H9 (cell line): Measurements from ENCODE around the gene LSP1. TPM values are rescaled to one million over a fixed set of nuclear protein-coding genes. Genes with fewer than 3 reads are reported as not detected.

Source experiments
- DNase-seq: peaks from one replicate; pipeline ENCODE4 v3.0.0-alpha.2; 2017
- H2AFZ ChIP-seq: one replicate; pipeline ENCODE4 v1.6.1; 2013; ENCODE audit warnings: mild to moderate bottlenecking, low read length, control low read depth, moderate library complexity
- H2AK5ac ChIP-seq: 2 replicates; pipeline ENCODE4 v1.6.1; 2013; ENCODE audit warnings: low read length, control low read depth, mixed read lengths; ENCODE audit not compliant: insufficient read length
- H2BK120ac ChIP-seq: one replicate; pipeline ENCODE4 v1.6.1; 2013; ENCODE audit warnings: low read depth, mild to moderate bottlenecking, low read length, control low read depth, inconsistent platforms; ENCODE audit not compliant: poor library complexity, severe bottlenecking
- H2BK12ac ChIP-seq: 2 replicates; pipeline ENCODE4 v1.6.1; 2013; ENCODE audit warnings: low read length, control low read depth, mixed read lengths, low read depth; ENCODE audit not compliant: insufficient read length
- H2BK15ac ChIP-seq: 2 replicates; pipeline ENCODE4 v1.6.1; 2013; ENCODE audit warnings: low read depth, low read length, control low read depth
- H2BK20ac ChIP-seq: one replicate; pipeline ENCODE4 v1.6.1; 2013; ENCODE audit warnings: low read depth, mild to moderate bottlenecking, low read length, control low read depth, inconsistent platforms; ENCODE audit not compliant: poor library complexity, severe bottlenecking
- H2BK5ac ChIP-seq: 2 replicates; pipeline ENCODE4 v1.6.1; 2013; ENCODE audit warnings: low read length, control low read depth, mixed read lengths; ENCODE audit not compliant: insufficient read length
- H3K14ac ChIP-seq: 2 replicates; pipeline ENCODE4 v1.6.1; 2013; ENCODE audit warnings: low read length, control low read depth; ENCODE audit not compliant: insufficient read depth
- H3K18ac ChIP-seq: 2 replicates; pipeline ENCODE4 v1.6.1; 2013; ENCODE audit warnings: low read depth, mild to moderate bottlenecking, mixed read lengths, low read length, control low read depth; ENCODE audit not compliant: insufficient read length
- H3K23ac ChIP-seq: 2 replicates; pipeline ENCODE4 v1.6.1; 2013; ENCODE audit warnings: low read length, control low read depth, mixed read lengths, low read depth; ENCODE audit not compliant: insufficient read length
- H3K23me2 ChIP-seq: 2 replicates; pipeline ENCODE4 v1.6.1; 2013; ENCODE audit warnings: low read depth, mild to moderate bottlenecking, mixed read lengths, low read length, control low read depth; ENCODE audit not compliant: insufficient read length, poor library complexity, severe bottlenecking
- H3K27ac ChIP-seq: 2 replicates; pipeline ENCODE4 v1.5.1; 2013; ENCODE audit warnings: low read length, control low read depth, mixed read lengths, low read depth; ENCODE audit not compliant: insufficient read length
- H3K27me3 ChIP-seq: 2 replicates; pipeline ENCODE4 v1.6.1; 2013; ENCODE audit warnings: low read length, control low read depth, inconsistent platforms; ENCODE audit not compliant: insufficient read depth
- H3K4ac ChIP-seq: 2 replicates; pipeline ENCODE4 v1.6.1; 2013; ENCODE audit warnings: low read depth, mild to moderate bottlenecking, control low read depth, inconsistent platforms, low read length, moderate library complexity
- H3K4me1 ChIP-seq: 2 replicates; pipeline ENCODE4 v1.6.1; 2013; ENCODE audit warnings: low read length, control low read depth, inconsistent platforms; ENCODE audit not compliant: insufficient read depth
- H3K4me2 ChIP-seq: 2 replicates; pipeline ENCODE4 v1.6.1; 2013; ENCODE audit warnings: low read length, control low read depth, mixed read lengths; ENCODE audit not compliant: insufficient read length, insufficient read depth
- H3K56ac ChIP-seq: 2 replicates; pipeline ENCODE4 v1.6.1; 2013; ENCODE audit warnings: low read depth, mild to moderate bottlenecking, mixed read lengths, low read length, control low read depth; ENCODE audit not compliant: insufficient read length
- H3K79me1 ChIP-seq: 2 replicates; pipeline ENCODE4 v1.6.1; 2013; ENCODE audit warnings: low read depth, mild to moderate bottlenecking, moderate library complexity, low read length, control low read depth, inconsistent platforms; ENCODE audit not compliant: insufficient read depth, poor library complexity, severe bottlenecking
- H3K79me2 ChIP-seq: 2 replicates; pipeline ENCODE4 v1.6.1; 2013; ENCODE audit warnings: low read length, control low read depth, inconsistent platforms; ENCODE audit not compliant: insufficient read depth
- H3K9ac ChIP-seq: 2 replicates; pipeline ENCODE4 v1.6.1; 2013; ENCODE audit warnings: low read length, control low read depth, mixed read lengths; ENCODE audit not compliant: insufficient read length; ENCODE audit errors: extremely low read depth
- H3K9me3 ChIP-seq: one replicate; pipeline ENCODE4 v1.6.1; 2013; ENCODE audit warnings: low read depth, low read length, inconsistent platforms; ENCODE audit not compliant: control insufficient read depth
- H3T11ph ChIP-seq: one replicate; pipeline ENCODE4 v1.6.1; 2013; ENCODE audit warnings: mild to moderate bottlenecking, low read length, control low read depth, inconsistent platforms
- H4K20me1 ChIP-seq: one replicate; pipeline ENCODE4 v1.6.1; 2013; ENCODE audit not compliant: control insufficient read depth, insufficient read length, insufficient read depth
- H4K5ac ChIP-seq: 2 replicates; pipeline ENCODE4 v1.6.1; 2013; ENCODE audit warnings: low read depth, mild to moderate bottlenecking, mixed read lengths, low read length, control low read depth; ENCODE audit not compliant: insufficient read length
- H4K8ac ChIP-seq: replicated peaks from 2 replicates; pipeline ENCODE4 v1.6.1; 2013; ENCODE audit warnings: low read length, control low read depth, mixed read lengths, low read depth; ENCODE audit not compliant: insufficient read length
- H4K91ac ChIP-seq: 2 replicates; pipeline ENCODE4 v1.6.1; 2013; ENCODE audit warnings: low read depth, mild to moderate bottlenecking, moderate library complexity, mixed read lengths, low read length, control low read depth; ENCODE audit not compliant: insufficient read length
- H3K27ac Mint-ChIP-seq, 3 experiments: 2 replicates in 2 of 3; 3 replicates in 1 of 3; pipeline ENCODE4 v1.8.0; 2020 to 2021; ENCODE audit warnings: mixed read lengths in 3 of 3, mild to moderate bottlenecking in 1 of 3, moderate library complexity in 1 of 3
- H3K27me3 Mint-ChIP-seq: 2 replicates; pipeline ENCODE4 v1.8.0; 2021; ENCODE audit warnings: low read depth, mild to moderate bottlenecking, moderate library complexity, mixed read lengths
- H3K36me3 Mint-ChIP-seq, 3 experiments: 2 replicates in 2 of 3; 3 replicates in 1 of 3; pipeline ENCODE4 v1.8.0; 2020 to 2021; ENCODE audit warnings: low read depth in 3 of 3, mixed read lengths in 3 of 3; ENCODE audit not compliant: insufficient read depth in 1 of 3
- H3K4me1 Mint-ChIP-seq, 2 experiments: 2 replicates each; pipeline ENCODE4 v1.8.0; 2020; ENCODE audit warnings: mixed read lengths in 2 of 2
- H3K4me3 Mint-ChIP-seq, 2 experiments: 2 replicates in 1 of 2; 3 replicates in 1 of 2; pipeline ENCODE4 v1.8.0; 2020 to 2021; ENCODE audit warnings: mild to moderate bottlenecking in 2 of 2, mixed read lengths in 2 of 2, moderate library complexity in 1 of 2
- H3K9me3 Mint-ChIP-seq, 2 experiments: 2 replicates in 1 of 2; 3 replicates in 1 of 2; pipeline ENCODE4 v1.8.0; 2020; ENCODE audit warnings: mild to moderate bottlenecking in 2 of 2, mixed read lengths in 2 of 2, moderate library complexity in 1 of 2
- WGBS: extraction: QIAGEN DNeasy Blood & Tissue Kit; methylation state at CpG from one replicate; pipeline ENCODE4 v1.1.7; 2013; ENCODE audit warnings: missing lambda C conversion rate, low lambda C conversion rate, mixed read lengths; ENCODE audit not compliant: insufficient read length; ENCODE audit errors: extremely low coverage; 5-methylcytosine and 5-hydroxymethylcytosine counted together
- total RNA-seq: library from RNA; stranded (reverse); gene quantifications from 2 replicates; pipeline ENCODE4 v1.2.1, GENCODE V29; 2021
- TF ChIP-seq, protein P1 (sequence below): fragments of 200-600 bp; sonication (generic); conservative IDR thresholded peaks from 3 replicates; pipeline ENCODE4 v1.8.0; 2021; ENCODE audit warnings: antibody characterized with exemption, mild to moderate bottlenecking

Gene LSP1
- total RNA-seq, 1 experiment from 2014 or later: not detected

DNA sequence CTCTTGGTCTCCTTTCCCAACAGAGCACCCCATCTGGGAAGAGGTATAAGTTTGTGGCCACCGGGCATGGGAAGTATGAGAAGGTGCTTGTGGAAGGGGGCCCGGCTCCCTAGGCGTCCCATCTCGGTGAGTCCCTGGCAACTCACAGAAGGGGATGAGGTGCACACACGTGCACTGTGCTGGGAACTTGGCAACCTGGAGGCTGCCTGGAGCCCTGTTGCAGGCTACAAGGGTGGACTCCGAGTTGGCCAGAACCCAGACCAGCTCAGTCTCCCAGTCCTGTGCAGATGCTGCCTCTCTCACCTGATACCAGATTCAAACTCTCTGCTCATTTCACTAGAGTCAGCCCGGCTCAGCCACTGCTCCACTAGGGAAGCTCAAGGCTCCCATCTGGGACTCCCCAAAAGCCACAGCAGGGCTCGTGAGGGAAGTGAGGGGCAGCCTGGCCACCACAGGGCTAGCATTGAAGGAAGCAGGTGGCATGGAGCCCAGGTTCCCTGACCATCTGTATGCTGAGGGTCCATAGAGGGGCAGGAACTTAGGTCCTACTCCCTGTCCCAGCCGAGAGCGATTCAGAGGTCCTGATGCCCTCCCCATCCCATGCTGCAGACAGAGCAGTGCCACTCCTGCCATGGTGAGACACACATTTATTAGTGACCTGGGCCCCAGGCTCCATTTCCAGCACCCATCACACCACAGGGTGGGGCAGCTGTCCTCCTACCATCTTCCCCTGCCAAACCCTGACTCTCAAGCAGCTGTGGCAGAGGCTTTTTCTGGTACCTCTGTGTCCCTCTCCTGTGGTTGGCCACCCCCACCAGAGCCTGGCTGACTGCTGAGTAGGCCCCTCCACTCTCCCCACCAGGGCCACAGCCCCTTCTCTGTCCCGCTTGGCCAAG lies 34.8 kb downstream of the LSP1 start:
- Histone ChIP-seq H3K79me2 (no peaks in the 10 kb centered on the region), H3K79me1 (no peaks in the 10 kb centered on the region), H2BK120ac (no peak overlapping the region), H4K5ac (no peak overlapping the region), H3K18ac (no peak overlapping the region), H4K91ac (no peak overlapping the region), H3K14ac (no peak overlapping the region), H2BK15ac (no peak overlapping the region), H3T11ph (no peak overlapping the region), H3K9ac (no peak overlapping the region), H2AFZ (no peak overlapping the region), H3K27ac (no peak overlapping the region), H4K8ac (no peak overlapping the region), H3K4me1 (no peaks in the 10 kb centered on the region), H3K4ac (no peak overlapping the region), H2BK5ac (no peak overlapping the region), H2AK5ac (no peak overlapping the region), H2BK20ac (no peak overlapping the region), H4K20me1 (no peaks in the 10 kb centered on the region), H3K56ac (no peak overlapping the region), H3K4me2 (no peak overlapping the region), H3K23ac (no peak overlapping the region), H3K27me3 (no peaks in the 10 kb centered on the region), H3K23me2 (no peaks in the 10 kb centered on the region), H2BK12ac (no peak overlapping the region), H3K9me3 (no peaks in the 10 kb centered on the region)
- no CpG with 5 or more reads among the region's 11 CpGs for WGBS
- DNase-seq: no peak
- Mint-ChIP-seq H3K4me1 (no peaks in the 10 kb centered on the region), H3K36me3 (no peaks in the 10 kb centered on the region), H3K27ac (no peak overlapping the region), H3K27me3 (peaks cover 20% of the 10 kb centered on the region), H3K4me3 (no peak overlapping the region), H3K9me3 (no peaks in the 10 kb centered on the region)
- TF ChIP-seq, protein P1, sequence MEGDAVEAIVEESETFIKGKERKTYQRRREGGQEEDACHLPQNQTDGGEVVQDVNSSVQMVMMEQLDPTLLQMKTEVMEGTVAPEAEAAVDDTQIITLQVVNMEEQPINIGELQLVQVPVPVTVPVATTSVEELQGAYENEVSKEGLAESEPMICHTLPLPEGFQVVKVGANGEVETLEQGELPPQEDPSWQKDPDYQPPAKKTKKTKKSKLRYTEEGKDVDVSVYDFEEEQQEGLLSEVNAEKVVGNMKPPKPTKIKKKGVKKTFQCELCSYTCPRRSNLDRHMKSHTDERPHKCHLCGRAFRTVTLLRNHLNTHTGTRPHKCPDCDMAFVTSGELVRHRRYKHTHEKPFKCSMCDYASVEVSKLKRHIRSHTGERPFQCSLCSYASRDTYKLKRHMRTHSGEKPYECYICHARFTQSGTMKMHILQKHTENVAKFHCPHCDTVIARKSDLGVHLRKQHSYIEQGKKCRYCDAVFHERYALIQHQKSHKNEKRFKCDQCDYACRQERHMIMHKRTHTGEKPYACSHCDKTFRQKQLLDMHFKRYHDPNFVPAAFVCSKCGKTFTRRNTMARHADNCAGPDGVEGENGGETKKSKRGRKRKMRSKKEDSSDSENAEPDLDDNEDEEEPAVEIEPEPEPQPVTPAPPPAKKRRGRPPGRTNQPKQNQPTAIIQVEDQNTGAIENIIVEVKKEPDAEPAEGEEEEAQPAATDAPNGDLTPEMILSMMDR: no peak
